GM21723 (cell line): ENCODE measurements around the gene HELZ2.
"Not testable (repeated sequence)": the region's sequence is repeated elsewhere in the genome, so short reads cannot be mapped to it uniquely, and the experiment has no call there.

Experiments used
- ATAC-seq: cut with Tn5 transposase; IDR thresholded peaks from one replicate; pipeline ENCODE4 v1.9.1; 2021; ENCODE audit warnings: mild to moderate bottlenecking, moderate library complexity; ENCODE audit not compliant: unreplicated experiment

The HELZ2 gene

GRCh38 chr20:63579017-63579694 is 5.1 kb upstream of the HELZ2 start:
- no peak for ATAC-seq

DNA sequence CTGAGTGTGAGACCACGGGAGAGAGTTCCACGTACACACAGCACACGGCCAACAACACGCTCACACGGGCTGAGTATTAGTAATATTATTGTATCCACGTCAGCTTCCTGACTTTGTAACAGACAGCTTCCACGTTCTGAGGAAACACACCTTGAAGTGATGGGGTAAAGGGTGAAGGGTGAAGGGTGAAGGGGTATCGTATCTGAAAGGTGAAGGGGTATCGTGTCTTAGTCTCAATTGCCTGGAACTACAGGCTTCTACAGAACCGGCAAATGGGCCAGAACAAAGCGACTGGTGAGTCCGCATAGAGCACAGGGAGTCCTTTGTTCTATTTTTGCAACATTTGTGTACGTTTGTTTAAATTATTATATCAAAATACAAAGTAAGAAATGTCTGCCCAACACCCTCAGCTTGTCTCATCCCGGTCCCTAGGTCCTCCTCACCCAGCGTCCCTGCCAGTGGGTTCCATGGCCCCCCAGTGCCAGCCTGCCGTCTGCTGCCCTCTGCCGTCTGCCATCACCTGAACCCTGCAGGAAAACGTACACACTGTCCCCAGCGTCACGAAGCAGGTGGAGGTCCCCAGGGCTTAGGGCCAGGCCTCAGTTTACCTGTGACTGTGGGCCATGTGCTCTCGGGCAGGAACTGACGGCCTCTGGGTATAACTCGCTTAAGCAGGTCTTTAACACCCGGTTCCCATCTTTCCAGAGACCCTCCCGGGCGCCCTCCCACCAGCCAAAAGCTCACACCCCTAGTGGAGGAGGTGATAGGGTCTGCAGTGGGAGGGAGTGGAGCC is 4.4 kb upstream of the HELZ2 start:
- no peak for ATAC-seq

GRCh38 chr20:63577317-63577894 is 3.4 kb upstream of the HELZ2 start:
- no peak for ATAC-seq

DNA sequence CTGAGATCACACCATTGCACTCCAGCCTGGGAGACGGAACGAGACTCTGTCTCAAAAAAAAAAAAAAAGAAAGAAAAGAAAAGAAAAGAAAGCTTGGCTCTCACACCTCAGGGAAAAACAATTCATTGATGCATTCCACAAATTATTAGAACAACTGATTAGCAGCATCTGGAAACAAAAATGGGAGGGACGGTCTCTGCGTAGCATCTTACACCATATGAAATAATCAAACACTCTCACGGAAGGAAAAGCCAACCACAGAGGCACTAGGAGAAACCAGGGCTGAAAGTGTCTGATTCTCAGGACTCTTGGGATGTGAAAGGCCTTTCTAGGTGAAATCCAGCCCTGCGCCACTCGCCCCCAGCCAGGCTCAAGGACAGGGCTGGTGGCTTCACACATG is 2.3 kb upstream of the HELZ2 start:
- no peak for ATAC-seq

GRCh38 chr20:63574829-63575743 is 1.0 kb upstream of the HELZ2 start:
- no peak for ATAC-seq

- ATAC-seq = peak; percentile 22
These were observed 350 bp downstream of the HELZ2 start for GRCh38 chr20:63573647-63574131.

GRCh38 chr20:63572788-63573646 is 1.0 kb downstream of the HELZ2 start:
- ATAC-seq = peak; percentile 25

GRCh38 chr20:63572071-63572787 is 1.8 kb downstream of the HELZ2 start:
- ATAC-seq = no peak

- ATAC-seq = not testable (repeated sequence)
These were observed 3.0 kb downstream of the HELZ2 start for GRCh38 chr20:63571087-63571478.

- ATAC-seq = no peak
These were observed 3.6 kb downstream of the HELZ2 start for GRCh38 chr20:63570281-63571086.

DNA sequence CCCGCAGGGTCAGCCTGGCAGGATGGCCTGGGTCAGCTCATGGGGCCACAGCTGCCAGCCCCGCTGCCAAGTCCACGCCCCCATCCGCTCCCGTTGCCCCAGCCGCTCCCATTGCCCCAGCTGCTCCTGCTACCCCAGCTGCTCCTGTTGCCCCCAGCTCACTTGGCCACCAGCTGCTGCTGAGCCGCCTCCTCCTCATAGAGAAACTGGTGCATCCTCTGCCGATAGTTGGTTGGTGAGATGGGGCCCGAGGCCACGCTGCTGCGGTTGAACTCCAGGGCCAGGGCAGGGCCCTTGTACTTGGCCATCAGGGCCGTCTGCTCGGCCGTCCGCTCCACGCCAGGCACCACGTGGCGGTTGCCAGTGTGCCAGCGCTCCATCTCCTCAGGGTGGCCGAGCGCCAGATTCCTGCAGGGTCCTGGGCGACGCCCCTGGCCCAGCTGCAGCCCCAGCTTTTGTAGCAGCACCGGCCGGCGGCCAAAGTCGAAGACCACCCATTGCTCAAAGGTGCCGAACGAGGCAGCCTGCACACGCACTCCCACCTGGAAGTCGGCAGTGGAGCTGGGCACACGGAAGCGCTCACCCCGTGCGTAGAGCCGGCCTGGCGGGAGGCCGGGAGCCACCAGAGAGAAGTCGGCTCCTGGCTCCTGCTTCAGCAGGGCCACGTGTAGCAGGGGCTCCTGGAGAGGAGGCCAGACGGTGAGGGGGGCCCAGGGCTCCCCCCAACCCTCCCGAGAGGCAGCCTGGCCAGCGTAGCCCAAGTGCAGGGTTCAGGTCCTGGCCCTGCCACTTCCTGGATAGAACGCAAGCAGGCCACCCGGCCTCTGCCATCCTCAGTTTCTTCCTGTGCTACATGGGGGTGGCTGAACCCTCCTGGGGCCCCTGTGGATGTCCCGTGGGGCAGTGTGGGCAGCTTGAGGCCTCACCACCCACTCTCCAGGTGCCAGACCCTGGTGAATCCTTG is 4.8 kb downstream of the HELZ2 start:
- no peak for ATAC-seq

GRCh38 chr20:63568170-63568981 is 5.7 kb downstream of the HELZ2 start:
- ATAC-seq = peak; percentile 5

DNA sequence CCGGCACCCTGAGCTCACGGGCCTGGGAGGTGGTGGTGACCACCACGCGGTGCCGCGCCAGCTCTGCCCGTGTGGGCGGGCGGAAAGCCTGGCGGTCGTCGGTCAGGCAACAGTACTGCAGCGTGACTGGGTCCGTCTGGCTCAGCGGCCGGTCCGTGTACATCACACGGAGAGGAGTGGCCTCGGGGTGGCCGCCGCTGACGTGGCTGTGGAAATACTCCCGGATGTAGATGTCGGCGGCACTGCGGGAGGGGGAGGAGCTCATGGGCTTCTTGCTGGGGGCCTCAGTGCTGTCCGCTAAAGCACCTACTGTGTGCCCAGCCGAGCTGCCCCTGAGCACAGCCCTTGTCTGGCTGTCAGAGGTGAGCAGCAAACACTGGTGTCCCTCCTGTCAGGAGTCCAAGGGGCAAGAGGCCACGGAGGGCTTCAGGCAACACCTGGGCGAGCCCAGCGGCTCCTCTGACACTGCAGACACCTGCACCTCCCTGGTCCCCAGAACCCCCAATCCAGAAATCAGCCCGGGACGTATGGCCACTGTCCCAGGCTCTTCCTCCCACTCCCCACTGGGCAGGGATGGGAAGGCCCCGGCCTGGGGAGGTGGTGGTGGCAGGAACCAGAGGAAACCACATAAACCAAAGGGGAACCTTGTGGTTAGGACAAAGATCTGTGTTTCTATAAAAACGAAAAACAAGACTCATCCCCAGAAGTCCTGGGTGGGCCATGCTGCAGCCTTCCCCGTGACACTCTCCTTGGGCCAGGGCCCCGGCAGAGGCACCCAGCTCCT is 6.5 kb downstream of the HELZ2 start:
- peak; percentile 72 for ATAC-seq

GRCh38 chr20:63567136-63567385 is 7.0 kb downstream of the HELZ2 start:
- peak; percentile 6 for ATAC-seq

GRCh38 chr20:63566395-63567135 is 7.5 kb downstream of the HELZ2 start:
- no peak for ATAC-seq
